Glutamatergic neuron (in vitro differentiated cells): ENCODE data around the gene ELMO1. TPM values are rescaled to one million over a fixed set of nuclear protein-coding genes. Genes with fewer than 3 reads are reported as not detected.

Experiments
- DNase-seq: peaks from one replicate; pipeline ENCODE4 v3.0.0; 2022
- H3K27ac Mint-ChIP-seq: one replicate; pipeline ENCODE4 v1.8.0; 2020; ENCODE audit warnings: mild to moderate bottlenecking, mixed read lengths, inconsistent platforms; ENCODE audit not compliant: unreplicated experiment
- H3K27me3 Mint-ChIP-seq: one replicate; pipeline ENCODE4 v1.8.0; 2020; ENCODE audit warnings: mild to moderate bottlenecking, moderate library complexity, mixed read lengths, inconsistent platforms; ENCODE audit not compliant: unreplicated experiment
- H3K36me3 Mint-ChIP-seq: one replicate; pipeline ENCODE4 v1.8.0; 2020; ENCODE audit warnings: mild to moderate bottlenecking, mixed read lengths, inconsistent platforms; ENCODE audit not compliant: unreplicated experiment
- H3K4me1 Mint-ChIP-seq: one replicate; pipeline ENCODE4 v1.8.0; 2020; ENCODE audit warnings: mild to moderate bottlenecking, low read depth, mixed read lengths, inconsistent platforms; ENCODE audit not compliant: unreplicated experiment
- H3K4me3 Mint-ChIP-seq: one replicate; pipeline ENCODE4 v1.8.0; 2020; ENCODE audit warnings: mild to moderate bottlenecking, mixed read lengths, inconsistent platforms; ENCODE audit not compliant: unreplicated experiment
- H3K9me3 Mint-ChIP-seq: one replicate; pipeline ENCODE4 v1.8.0; 2020; ENCODE audit warnings: mild to moderate bottlenecking, moderate library complexity, mixed read lengths, inconsistent platforms; ENCODE audit not compliant: unreplicated experiment
- CTCF ChIP-seq: fragments of 200-600 bp; sonication (generic); IDR thresholded peaks from one replicate; pipeline ENCODE4 v1.5.0; 2021; ENCODE audit not compliant: partially characterized antibody, unreplicated experiment
- total RNA-seq: library from RNA; stranded (reverse); fragmentation: NEBNext Ultra II Directional; extraction: Animal tissue kit (Norgen Biotek cat#: 25700); gene quantifications from one replicate; pipeline ENCODE4 v1.2.1, GENCODE V29; 2021; ENCODE audit not compliant: unreplicated experiment

ELMO1 gene
- total RNA-seq, 1 donor from 2014 or later: 5.5 TPM

GRCh38 chr7:36960105-36960504 is 488.6 kb downstream of the ELMO1 start:
- H3K4me1 Mint-ChIP-seq: peaks cover 4% of the 10 kb centered on the region
- H3K27ac Mint-ChIP-seq: no peak overlapping the region
- H3K4me3 Mint-ChIP-seq: no peak overlapping the region
- peaks cover 3% of the 10 kb centered on the region for H3K27me3 Mint-ChIP-seq
- H3K9me3 Mint-ChIP-seq: no peaks in the 10 kb centered on the region
- no peak for DNase-seq
- no peaks in the 10 kb centered on the region for H3K36me3 Mint-ChIP-seq
- TF ChIP-seq CTCF: no peak

- H3K27me3 Mint-ChIP-seq: no peaks in the 10 kb centered on the region
- no peak overlapping the region for H3K4me3 Mint-ChIP-seq
- H3K27ac Mint-ChIP-seq: no peak overlapping the region
These were observed 490.4 kb downstream of the ELMO1 start for GRCh38 chr7:36958111-36958733.

GRCh38 chr7:36957620-36958019 is 491.0 kb downstream of the ELMO1 start:
- Mint-ChIP-seq H3K4me3 (no peak overlapping the region), H3K9me3 (no peaks in the 10 kb centered on the region), H3K27me3 (no peaks in the 10 kb centered on the region), H3K4me1 (no peaks in the 10 kb centered on the region), H3K36me3 (no peaks in the 10 kb centered on the region), H3K27ac (no peak overlapping the region)
- DNase-seq: no peak
- no peak for TF ChIP-seq CTCF

More at GRCh38 chr7:36958111-36958733, 490.4 kb downstream of the ELMO1 start:
- Mint-ChIP-seq H3K9me3 (no peaks in the 10 kb centered on the region), H3K36me3 (no peaks in the 10 kb centered on the region), H3K4me1 (no peaks in the 10 kb centered on the region)
- DNase-seq: no peak
- no peak for TF ChIP-seq CTCF

- H3K9me3 Mint-ChIP-seq: no peaks in the 10 kb centered on the region
These were observed 491.9 kb downstream of the ELMO1 start for GRCh38 chr7:36956814-36957213.

More at GRCh38 chr7:36956814-36957213, 491.9 kb downstream of the ELMO1 start:
- Mint-ChIP-seq H3K27ac (no peak overlapping the region), H3K4me1 (no peaks in the 10 kb centered on the region), H3K36me3 (no peaks in the 10 kb centered on the region), H3K27me3 (no peaks in the 10 kb centered on the region), H3K4me3 (no peak overlapping the region)
- TF ChIP-seq CTCF: no peak
- no peak for DNase-seq
